ENCODE results near the gene EPRS1.

DNA sequence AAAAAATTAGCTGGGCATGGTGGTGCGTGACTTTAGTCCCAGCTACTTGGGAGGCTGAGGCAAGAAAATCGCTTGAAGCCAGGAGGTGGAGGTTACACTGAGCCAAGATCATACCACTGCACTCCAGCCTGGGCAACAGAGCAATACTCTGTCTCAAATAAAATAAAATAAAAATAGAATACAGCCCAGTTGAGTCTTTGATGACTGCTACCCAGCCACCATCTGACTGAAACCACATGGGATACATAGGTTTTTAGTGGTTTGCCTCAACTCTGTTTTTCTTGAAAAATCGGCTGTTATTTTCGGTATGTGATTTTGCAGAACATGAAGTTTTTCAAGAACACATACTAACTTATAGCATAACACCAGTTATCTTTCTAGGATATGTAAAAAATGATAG lies 46.5 kb downstream of the EPRS1 start:
- TF ChIP-seq, protein P1, sequence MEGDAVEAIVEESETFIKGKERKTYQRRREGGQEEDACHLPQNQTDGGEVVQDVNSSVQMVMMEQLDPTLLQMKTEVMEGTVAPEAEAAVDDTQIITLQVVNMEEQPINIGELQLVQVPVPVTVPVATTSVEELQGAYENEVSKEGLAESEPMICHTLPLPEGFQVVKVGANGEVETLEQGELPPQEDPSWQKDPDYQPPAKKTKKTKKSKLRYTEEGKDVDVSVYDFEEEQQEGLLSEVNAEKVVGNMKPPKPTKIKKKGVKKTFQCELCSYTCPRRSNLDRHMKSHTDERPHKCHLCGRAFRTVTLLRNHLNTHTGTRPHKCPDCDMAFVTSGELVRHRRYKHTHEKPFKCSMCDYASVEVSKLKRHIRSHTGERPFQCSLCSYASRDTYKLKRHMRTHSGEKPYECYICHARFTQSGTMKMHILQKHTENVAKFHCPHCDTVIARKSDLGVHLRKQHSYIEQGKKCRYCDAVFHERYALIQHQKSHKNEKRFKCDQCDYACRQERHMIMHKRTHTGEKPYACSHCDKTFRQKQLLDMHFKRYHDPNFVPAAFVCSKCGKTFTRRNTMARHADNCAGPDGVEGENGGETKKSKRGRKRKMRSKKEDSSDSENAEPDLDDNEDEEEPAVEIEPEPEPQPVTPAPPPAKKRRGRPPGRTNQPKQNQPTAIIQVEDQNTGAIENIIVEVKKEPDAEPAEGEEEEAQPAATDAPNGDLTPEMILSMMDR (conservative IDR thresholded peaks at IDR 0.05; ENCODE audit: low read length) = no peak
- no peak for TF ChIP-seq EZH2phosphoT487 (IDR thresholded peaks at IDR 0.05; ENCODE audit: borderline replicate concordance)

Data from Loucy (cell line).